ENCODE data around the gene LENG1.

LENG1 gene

DNA sequence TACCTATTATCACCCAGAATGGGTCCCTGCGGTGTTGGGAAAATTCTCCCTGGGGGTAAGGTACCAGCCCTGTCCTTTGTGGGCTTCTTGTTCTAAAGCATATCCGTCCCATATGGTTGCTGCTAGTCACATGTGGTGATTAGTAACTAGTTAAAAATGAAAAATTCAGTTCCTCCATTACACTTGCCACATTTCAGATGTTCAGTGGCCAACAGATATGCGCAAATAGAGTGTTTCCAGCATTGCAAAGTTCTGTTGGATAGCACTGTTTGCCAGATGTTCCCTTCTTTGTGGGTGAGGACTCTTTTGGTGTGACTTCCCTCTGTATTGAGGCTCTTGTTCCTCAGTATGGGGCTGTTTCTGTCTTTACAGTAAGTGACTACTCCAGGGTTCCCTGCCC is 18.2 kb downstream of the LENG1 start:
- no peak for DNase-seq (ENCODE audit: low spot score)

DNA sequence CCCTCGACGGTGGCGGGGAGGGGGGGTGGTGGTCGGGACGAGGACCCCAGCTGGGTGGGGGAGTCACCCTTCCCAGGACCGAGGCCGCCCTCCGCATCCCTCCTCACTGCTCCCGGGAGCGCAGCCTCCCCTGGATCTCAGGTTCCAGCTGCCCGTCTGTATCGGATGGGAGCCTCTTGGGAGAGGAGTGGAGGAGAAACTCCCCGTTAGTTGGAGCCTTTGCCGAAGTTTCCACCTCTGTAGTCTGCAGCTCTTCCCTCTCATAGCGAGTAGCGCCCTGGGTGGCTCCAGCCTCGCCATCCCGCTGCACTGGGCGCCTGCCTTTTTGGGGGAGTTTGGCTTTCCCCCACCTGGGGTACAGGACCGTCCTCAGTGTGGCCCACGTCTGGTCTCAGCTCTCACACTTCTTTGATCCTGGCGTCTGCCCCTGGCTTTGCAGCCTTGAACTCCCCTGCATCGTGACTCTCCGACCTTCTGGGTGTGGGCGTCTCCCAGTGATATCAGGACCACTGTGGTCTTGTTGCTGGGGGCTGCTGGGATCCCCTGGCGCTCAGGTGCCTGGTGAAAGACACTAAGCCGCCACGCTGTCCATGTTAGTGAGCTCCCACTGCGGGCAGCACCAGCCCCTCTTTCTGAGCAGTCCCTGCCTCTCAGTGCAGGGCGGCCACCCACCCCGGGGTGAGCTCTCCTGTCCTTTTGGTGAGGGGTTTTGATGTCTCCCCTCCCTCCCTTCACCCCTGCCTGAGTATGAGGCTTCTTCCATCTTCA is 20.8 kb downstream of the LENG1 start:
- DNase-seq (ENCODE audit: low spot score) = no peak

DNA sequence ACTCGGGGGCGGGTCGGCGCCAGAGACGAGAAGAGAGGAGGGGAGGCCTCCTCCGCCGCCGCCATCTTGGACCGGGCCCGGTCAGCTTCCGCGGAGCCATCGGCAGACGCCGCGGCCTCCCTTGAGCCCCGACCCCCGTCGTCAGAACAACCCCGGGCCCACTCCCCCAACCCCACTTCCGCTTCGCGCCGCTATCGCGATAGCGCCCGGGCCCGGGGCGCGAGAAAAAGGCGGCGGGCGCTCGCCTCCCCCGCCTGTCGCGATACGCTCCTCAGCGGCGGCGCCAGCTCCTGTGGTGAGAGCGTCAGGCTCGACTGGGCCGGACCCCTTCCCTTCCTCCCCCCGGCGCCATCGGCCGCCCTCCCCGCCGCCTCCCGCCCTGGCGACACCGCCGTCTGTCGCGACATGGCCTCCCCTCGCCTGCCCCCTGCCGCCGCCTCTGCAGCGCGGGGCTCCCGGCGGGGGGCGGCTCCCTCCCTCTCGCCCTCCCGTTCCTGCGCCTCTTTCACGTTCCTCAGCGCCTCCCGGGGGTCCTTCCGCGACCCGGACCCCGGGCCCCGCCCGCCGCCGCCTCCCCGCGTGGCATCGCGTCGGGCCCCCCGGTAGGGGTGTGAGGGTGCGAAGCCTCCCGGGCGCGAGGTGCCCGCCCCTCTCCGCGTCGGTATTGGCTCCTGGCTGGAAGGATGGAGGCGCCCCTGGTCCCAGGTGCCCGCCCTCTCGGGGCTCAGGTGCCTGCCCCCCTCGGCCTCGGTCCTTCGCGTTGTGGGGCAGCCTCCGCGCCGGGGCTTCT is 21.6 kb downstream of the LENG1 start, which contains the start of gene CNOT3:
Gene CNOT3, plus strand, starts transcription at position 64 of the 790 bp plus-strand sequence. CDS start 5,217 bp downstream, outside the sequence.
- no peak for DNase-seq (ENCODE audit: low spot score)

DNA sequence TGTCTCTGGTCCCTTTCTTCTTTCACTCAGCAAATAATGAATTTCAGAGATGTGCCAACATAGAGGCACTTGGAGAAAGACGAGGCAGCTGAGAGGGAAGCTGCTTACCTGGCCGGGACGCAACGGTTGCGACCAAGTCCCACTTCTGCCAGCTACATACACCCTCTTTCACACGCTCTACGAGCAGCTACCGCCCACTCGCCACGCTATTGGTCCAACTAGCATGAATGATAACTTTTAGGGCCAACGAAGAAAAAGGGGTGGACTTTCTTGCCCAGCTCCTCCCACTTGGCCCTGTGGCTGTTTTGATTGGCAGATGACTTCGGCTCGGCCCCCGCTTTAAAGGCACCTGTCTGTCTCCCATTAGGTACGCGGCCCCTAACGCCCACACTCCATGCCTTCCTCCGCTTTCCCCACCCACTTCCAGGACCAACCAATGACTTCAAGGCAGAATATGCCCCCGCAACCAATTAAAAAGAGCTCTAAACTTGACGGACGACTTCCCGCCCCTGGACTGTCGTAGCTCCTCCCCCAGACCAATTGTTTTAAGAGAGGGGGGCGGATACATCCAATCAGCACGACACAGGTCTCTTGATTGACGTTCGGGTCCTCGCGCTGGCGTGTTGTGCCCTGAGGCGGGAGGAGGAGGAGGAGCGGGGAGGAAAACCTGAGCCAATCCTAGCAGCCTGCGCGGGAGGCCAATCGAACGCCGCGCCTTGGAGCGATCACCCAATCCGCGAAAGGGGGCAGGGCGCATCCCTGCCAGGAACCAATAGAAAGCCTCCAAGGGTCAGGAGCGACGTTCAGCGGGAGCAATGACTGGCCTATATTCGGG is 22.4 kb downstream of the LENG1 start:
- peak; percentile 100 for DNase-seq (ENCODE audit: low spot score)

DNA sequence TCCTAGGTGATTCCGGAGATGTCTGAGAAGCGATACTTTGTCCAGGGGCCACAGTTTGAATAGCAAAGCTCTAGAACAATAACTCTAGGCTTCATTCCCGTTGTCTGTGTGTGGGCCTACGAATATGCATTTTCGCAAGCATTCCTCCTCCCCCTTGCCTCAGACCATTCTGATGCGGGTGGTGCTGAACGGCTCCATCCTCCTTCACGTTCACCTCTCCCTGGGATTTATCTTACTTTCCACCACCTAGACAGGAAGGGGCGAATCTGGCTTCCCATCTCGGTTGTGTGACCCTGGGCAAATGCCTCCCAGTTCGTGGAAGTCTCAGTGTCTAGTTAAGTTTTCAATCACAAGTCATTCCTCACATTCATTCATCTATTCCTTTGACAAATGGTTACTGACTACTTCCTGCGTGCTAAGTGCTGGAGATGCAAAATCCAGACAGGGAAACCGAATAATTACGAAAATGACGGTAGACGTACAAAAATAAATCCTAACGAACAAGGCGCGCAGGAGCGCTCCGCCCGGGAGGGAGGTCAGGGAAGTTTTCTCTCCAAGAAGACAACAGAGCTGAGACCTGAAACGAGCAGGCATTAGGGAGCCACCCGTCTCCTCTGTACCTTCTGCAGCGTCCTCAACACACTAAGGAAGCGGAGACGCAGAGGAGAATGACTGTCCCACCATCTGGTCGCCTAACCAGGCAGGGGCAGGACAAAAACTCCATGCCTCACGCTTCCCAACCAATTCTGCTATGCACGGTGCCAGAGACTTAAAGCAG is 23.2 kb downstream of the LENG1 start:
- DNase-seq (ENCODE audit: low spot score) = no peak

DNA sequence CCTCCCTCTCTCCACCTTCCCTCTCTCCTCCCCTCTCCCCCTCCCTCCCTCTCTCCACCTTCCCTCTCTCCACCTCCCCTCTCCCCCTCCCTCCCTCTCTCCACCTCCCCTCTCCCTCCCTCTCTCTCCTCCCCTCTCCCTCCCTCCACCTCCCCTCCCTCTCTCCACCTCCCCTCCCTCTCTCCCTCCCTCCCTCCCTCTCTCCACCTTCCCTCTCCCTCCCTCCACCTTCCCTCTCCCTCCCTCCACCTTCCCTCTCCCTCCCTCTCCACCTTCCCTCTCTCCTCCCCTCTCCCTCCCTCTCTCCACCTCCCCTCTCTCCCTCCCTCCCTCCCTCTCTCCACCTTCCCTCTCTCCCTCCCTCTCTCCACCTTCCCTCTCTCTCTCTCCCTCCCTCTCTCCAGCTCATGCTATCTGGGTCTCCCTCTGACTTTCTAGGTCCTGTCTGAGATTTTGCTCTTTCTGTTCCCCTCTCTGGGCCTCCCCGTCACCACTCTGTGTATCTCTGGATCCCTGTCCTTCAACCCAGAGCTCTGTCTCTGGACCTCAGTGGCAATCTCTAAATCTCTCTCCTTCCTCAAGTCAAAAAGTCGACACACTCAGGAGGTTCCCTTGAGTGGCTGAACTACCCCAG is 25.4 kb downstream of the LENG1 start:
- DNase-seq (ENCODE audit: low spot score) = no peak

DNA sequence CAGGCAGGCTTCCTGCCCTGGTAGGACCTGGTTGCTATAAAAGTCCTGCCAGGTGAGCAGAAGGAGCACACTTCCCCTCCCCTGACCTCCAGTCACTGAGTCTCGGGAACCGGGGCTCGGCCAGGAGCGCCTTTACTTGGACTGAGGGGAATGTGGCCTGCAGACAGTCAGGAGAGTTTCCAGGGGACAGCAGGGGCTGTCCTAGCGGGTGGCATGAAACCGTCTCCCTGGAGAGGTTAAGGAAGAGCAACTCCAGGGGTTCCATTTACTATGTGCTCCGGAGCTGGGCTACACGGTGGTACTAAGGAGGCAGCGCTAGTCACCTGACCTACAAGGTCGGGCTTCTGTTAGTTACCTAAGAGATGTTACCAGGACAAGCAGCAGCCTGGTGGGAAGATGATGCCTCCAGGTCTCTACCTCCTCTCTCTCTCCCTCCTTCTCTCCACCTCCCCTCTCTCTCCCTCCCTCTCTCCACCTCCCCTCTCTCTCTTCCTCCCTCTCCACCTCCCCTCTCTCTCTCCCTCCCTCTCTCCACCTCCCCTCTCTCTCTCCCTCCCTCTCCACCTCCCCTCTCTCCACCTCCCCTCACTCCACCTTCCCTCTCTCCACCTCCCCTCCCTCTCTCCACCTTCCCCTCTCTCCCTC is 26.1 kb downstream of the LENG1 start:
- peak; percentile 54 for DNase-seq (ENCODE audit: low spot score)

DNA sequence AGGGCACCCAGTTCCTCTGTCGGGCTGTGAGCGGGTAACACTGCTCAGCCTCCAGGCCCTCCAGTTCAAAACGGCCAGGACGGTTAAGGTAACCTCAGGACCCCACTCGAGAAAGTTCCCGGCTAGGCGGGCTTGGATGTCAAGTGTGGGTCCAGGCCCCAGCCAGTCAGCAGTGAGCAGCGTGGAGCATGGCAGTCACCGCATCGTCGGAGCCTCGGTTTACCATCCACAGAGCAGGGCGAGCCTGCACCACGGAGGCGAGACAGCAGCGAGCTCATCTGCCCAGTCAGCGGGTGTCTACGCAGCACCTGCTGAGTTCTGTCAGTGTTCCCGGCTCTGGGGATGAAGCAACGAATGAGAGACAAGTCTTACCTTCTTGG is 29.9 kb downstream of the LENG1 start:
- DNase-seq (ENCODE audit: low spot score) = no peak

DNA sequence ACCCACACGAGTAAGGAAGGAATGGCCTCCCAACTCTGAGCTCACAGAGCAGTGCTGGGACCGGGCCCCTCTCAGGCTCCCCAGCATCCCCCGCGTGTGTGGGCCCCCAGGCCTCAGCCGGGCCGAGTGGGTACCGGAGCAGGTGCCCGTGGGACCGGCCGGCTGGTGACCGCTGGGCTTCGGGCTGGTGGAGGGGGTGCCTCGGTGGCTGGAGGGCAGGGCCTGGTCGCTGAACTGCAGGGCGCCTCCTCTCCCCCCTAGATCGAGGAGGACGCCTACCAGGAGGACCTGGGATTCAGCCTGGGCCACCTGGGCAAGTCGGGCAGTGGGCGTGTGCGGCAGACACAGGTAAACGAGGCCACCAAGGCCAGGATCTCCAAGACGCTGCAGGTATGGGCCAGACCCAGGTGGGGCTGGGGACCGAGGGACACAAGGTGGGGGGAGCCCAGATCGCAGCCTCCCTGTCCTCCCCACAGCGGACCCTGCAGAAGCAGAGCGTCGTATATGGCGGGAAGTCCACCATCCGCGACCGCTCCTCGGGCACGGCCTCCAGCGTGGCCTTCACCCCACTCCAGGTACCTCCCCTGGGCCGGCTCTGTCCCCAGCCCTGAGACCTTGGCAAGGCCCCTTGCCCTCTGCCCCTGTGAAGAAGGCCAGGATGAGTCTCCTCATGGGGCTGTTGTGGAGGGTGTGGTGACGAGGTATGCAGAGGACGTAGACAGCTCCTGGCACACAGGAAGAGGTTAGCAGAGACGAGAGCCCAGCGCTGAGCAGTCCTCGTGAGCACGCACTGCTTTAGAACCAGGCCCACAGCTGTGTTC is 30.5 kb downstream of the LENG1 start:
- no peak for DNase-seq (ENCODE audit: low spot score)

DNA sequence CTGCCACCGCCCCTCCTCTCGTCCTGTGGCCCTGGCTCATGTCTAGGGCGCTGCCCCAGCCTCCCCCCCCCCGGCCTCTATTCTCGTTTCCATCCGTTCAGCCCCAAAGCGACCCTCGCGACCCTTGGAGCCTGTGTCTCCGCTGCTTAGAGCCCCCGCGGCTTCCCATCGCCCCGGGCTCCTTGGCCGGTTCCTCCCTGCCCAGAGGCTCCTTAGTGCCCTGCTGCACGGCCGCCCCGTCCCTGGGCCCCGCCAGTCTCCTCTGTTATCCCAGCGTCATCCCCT is 31.1 kb downstream of the LENG1 start:
- no peak for DNase-seq (ENCODE audit: low spot score)

DNA sequence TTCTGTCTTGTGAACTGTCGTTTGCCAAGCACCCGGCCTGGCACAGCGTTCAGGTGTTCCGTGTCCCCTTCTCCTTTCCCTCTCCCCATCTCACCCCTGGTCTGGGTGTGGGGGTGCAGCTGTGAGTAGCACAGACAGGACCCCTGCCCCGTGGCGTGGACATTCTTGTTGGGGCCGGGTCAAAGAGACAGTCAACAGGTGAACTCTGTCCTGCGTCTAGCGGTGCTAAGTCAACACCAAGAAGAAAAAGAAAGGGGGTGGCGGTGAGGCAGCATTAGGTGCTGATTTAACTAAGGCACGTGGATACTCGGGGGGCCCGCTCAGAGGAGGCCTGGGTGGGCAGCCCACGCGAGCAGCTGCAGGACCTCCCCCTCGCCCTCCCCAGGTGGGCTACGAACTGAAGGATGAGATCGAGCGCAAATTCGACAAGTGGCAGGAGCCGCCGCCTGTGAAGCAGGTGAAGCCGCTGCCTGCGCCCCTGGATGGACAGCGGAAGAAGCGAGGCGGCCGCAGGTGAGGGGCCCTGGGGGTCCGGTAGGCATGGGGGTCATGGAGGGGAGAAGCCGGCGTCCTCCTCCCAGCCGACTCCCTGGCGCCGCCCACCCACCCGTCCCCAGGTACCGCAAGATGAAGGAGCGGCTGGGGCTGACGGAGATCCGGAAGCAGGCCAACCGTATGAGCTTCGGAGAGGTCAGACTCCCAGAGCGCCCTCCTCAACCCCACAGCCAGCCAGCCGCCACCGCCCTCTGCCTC is 31.7 kb downstream of the LENG1 start:
- DNase-seq (ENCODE audit: low spot score) = no peak

DNA sequence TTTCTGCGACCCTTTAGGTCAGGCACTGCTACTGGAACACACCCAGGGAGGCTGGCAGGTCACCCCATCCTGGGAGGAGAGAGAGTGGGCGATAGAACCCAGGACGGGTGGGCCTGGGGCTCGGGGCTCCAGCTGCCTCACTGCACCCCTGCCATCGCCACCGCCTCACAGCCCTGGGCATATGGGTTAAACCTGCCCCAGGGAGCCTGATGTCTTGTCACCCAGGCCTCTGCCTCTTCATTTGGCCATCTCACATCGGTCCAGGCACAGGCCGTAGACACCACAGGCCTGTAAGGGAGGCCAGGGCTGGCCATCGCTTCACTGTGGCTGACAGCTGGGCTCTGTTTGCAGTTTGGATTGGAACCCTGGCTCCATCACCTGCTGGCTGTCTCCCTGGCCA is 33.8 kb downstream of the LENG1 start:
- no peak for DNase-seq (ENCODE audit: low spot score)

DNA sequence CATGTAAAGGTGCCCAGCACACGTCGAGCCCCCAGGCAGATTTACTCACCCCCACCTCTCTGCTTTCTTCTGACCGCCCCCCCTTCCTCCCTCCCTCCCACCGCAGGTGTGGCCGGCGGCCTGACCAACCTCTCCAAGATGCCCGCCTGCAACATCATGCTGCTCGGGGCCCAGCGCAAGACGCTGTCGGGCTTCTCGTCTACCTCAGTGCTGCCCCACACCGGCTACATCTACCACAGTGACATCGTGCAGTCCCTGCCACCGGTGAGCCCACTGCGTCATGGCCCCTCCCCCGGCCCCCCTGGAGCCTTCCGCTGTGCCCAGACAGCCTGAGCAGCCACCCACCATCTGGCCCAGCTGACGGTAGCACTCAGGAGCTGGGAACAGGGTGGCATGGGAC is 35.1 kb downstream of the LENG1 start:
- no peak for DNase-seq (ENCODE audit: low spot score)

DNA sequence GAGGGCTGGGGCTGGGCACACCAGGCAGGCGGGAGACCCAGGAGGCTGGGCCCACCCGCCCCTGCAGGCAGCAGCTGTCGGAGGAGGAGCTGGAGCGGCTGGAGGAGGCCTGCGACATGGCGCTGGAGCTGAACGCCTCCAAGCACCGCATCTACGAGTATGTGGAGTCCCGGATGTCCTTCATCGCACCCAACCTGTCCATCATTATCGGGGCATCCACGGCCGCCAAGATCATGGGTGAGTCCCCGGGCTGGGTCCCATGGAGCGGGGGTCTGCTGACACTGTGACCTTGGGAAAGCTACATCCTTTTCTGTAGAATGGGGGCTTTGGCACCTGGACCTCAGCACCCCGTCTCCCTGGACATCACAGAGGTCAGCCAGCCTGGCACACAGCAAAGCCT is 35.8 kb downstream of the LENG1 start:
- DNase-seq (ENCODE audit: low spot score) = no peak

DNA sequence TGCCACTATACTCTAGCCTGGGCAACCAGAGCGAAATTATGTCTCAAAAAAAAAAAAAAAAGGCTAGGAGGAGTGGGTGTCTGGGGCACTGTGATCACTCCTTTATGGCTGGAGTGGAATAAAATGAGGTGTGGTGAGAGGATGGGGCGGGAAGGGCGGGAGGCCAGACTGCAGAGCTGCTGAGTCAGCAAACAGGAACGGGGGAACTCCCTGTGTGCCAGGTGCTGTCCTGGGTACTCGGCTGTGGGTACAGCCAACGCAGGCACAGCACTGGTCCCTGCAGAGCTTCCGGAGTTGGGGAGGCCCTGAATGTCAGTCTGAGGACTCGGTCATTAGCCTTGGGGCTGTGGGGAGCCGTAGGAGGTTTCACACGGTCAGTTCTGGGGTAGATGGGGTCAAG is 38.3 kb downstream of the LENG1 start:
- no peak for DNase-seq (ENCODE audit: low spot score)

DNA sequence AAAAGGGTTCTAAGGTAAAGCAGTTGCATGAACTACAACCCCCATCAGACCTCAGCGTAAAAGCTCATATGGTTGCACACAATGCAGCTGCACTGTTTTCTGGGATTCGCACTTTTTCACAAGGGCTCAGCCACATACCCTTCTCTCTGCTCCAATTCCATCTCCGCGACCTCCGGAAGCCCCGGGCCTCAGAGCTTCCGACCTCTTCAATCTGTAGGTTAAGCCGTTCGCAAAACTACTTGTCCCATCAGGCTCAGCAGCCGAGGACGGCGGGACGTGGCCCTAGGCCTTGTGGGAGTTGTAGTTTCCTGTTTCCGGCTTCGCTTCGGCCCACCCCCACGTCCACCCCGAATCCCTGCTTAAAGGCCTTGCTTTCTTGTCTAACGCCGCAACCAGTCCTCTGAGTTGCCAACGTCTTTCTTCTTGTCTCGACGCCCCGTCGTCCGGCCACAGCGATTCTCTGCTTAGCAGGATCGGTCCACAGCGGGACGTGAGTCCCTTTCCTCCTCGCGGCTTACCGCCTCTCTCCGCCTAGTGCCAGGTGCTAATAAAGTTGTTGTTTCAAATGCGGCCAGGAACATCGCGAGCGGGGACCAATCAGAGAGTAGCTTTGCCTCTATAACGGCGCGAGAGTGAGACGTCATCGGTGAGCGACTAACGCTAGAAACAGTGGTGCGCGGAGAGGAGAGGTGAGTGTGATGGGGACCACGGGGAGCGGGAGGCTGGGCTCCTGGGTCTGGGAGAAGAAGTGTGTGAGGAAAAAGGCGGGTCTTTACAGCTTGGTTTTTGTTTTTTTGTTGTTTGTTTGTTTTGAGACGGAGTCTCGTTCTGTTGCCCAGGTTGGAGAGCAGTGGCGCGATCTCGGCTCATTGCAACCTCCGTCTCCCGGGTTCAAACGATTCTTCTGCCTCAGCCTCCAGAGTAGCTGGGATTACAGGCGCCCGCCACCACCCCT is 44.1 kb downstream of the LENG1 start, which contains the start of the genes PRPF31 and TFPT:
Gene PRPF31, plus strand, starts transcription at position 646 of the 955 bp plus-strand sequence. CDS start 2,525 bp downstream, outside the sequence.
Gene TFPT, minus strand, starts transcription at position 549 of the 955 bp plus-strand sequence. Its CDS starts 388 bp downstream, at position 161.
- DNase-seq (ENCODE audit: low spot score) = peak; percentile 98

DNA sequence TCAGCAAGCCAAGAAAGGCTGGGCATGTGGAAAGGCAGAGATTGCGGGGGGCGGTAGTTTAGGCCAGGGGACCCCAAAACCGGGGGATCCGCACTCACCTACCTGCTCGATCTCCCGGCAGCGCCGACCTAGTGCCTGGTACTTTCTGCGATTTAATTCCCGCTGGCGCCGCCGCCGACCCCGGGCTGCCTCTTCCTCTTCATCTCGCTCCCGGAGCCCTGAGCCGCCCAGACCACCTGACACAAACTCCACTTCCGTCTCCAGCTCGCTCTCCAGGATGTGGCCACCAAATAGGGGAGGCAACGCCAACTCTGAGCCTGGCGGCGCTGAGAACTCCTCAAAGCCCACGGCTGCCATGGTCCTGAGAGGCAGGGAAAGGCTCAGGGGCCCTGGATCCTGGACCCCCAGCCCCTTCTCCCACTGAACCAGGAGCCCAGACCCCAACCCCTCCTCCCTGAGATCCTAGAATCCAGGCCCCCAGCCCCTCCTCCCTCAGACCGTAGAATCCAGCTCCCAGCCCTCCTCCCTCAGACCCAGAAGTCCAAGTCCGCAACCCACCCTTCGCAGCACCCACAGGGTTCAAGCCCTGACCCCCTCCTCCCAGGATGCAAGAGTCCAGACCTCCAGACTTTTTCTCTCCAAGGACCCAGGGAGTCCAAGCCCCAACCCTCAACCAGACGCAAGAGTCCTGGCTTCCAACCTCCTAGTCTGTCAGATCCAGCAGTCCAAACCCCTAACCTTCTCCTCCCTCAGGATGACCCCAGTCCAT is 45.0 kb downstream of the LENG1 start:
- no peak for DNase-seq (ENCODE audit: low spot score)

Data from putamen (tissue), 1 donor.